GM12874 (cell line): ENCODE results near the gene USH2A.

Experiments used
- CTCF ChIP-seq: IDR thresholded peaks from 2 replicates; pipeline ENCODE4 v1.5.1; 2011; ENCODE audit warnings: low read depth, mild to moderate bottlenecking, control low read depth, low read length, moderate library complexity; ENCODE audit not compliant: insufficient read depth

USH2A gene

GRCh38 chr1:216047811-216048572 is 375.3 kb downstream of the USH2A start:
- no peak for TF ChIP-seq CTCF

GRCh38 chr1:216046336-216046735 is 376.9 kb downstream of the USH2A start:
- no peak for TF ChIP-seq CTCF

GRCh38 chr1:216045400-216045799 is 377.8 kb downstream of the USH2A start:
- TF ChIP-seq CTCF = no peak

GRCh38 chr1:216044538-216044937 is 378.7 kb downstream of the USH2A start:
- TF ChIP-seq CTCF = no peak

- 0 out of 2 replicates have a peak, but pooled peaks have one; percentile 8 for TF ChIP-seq CTCF
Measured at GRCh38 chr1:216034506-216034905, 388.7 kb downstream of the USH2A start.

- no peak for TF ChIP-seq CTCF
Measured at GRCh38 chr1:216032961-216033614, 390.2 kb downstream of the USH2A start.

GRCh38 chr1:216032284-216032683 is 391.0 kb downstream of the USH2A start:
- no peak for TF ChIP-seq CTCF
